ENCODE data around the gene TPGS1.

The TPGS1 gene

GRCh38 chr19:495402-496111 is 11.7 kb upstream of the TPGS1 start:
- FAIRE-seq (no peak), DNase-seq (ENCODE audit: insufficient read length, low spot score) (peak; percentile 63)
- no peak for TF ChIP-seq POLR2A (IDR thresholded peaks at IDR 0.05; ENCODE audit: low read depth, low read length)

- FAIRE-seq (no peak), DNase-seq (ENCODE audit: insufficient read length, low spot score) (no peak)
- TF ChIP-seq POLR2A (IDR thresholded peaks at IDR 0.05; ENCODE audit: low read depth, low read length) = no peak
Observed at GRCh38 chr19:496112-496665, 11.1 kb upstream of the TPGS1 start, which contains the start of gene MADCAM1. TSS of gene MADCAM1 (plus strand) at chr19:496486. CDS start at chr19:496500, 14 bp downstream.

- FAIRE-seq (no peak), DNase-seq (ENCODE audit: insufficient read length, low spot score) (no peak)
- no peak for TF ChIP-seq POLR2A (IDR thresholded peaks at IDR 0.05; ENCODE audit: low read depth, low read length)
Observed at GRCh38 chr19:496986-497385, 10.3 kb upstream of the TPGS1 start.

- no peak for DNase-seq (ENCODE audit: insufficient read length, low spot score)
- no peak for TF ChIP-seq POLR2A (IDR thresholded peaks at IDR 0.05; ENCODE audit: low read depth, low read length)
- FAIRE-seq = no peak
Observed at GRCh38 chr19:497491-497868, 9.8 kb upstream of the TPGS1 start.

- no peak for TF ChIP-seq POLR2A (IDR thresholded peaks at IDR 0.05; ENCODE audit: low read depth, low read length)
- no peak for FAIRE-seq
- DNase-seq (ENCODE audit: insufficient read length, low spot score) = no peak
Observed at GRCh38 chr19:497869-498510, 9.3 kb upstream of the TPGS1 start.

GRCh38 chr19:498511-498891 is 8.8 kb upstream of the TPGS1 start:
- no peak for TF ChIP-seq POLR2A (IDR thresholded peaks at IDR 0.05; ENCODE audit: low read depth, low read length)
- DNase-seq (ENCODE audit: insufficient read length, low spot score) (no peak), FAIRE-seq (no peak)

- FAIRE-seq = no peak
- DNase-seq (ENCODE audit: insufficient read length, low spot score) = no peak
- no peak for TF ChIP-seq POLR2A (IDR thresholded peaks at IDR 0.05; ENCODE audit: low read depth, low read length)
Observed at GRCh38 chr19:498977-499623, 8.2 kb upstream of the TPGS1 start.

- FAIRE-seq (no peak), DNase-seq (ENCODE audit: insufficient read length, low spot score) (no peak)
- TF ChIP-seq POLR2A (IDR thresholded peaks at IDR 0.05; ENCODE audit: low read depth, low read length) = no peak
Observed at GRCh38 chr19:501646-502045, 5.7 kb upstream of the TPGS1 start.

GRCh38 chr19:504616-505015 is 2.7 kb upstream of the TPGS1 start:
- no peak for TF ChIP-seq POLR2A (IDR thresholded peaks at IDR 0.05; ENCODE audit: low read depth, low read length)
- FAIRE-seq (no peak), DNase-seq (ENCODE audit: insufficient read length, low spot score) (no peak)

- TF ChIP-seq POLR2A (IDR thresholded peaks at IDR 0.05; ENCODE audit: low read depth, low read length) = no peak
- FAIRE-seq (peak; percentile 88), DNase-seq (ENCODE audit: insufficient read length, low spot score) (peak; percentile 99)
Observed at GRCh38 chr19:506404-507285, 652 bp upstream of the TPGS1 start.

- no peak for TF ChIP-seq POLR2A (IDR thresholded peaks at IDR 0.05; ENCODE audit: low read depth, low read length)
- DNase-seq (ENCODE audit: insufficient read length, low spot score) (no peak), FAIRE-seq (no peak)
Observed at GRCh38 chr19:508204-509150, 1.2 kb downstream of the TPGS1 start.

- FAIRE-seq = no peak
- TF ChIP-seq POLR2A (IDR thresholded peaks at IDR 0.05; ENCODE audit: low read depth, low read length) = no peak
- peak; percentile 90 for DNase-seq (ENCODE audit: insufficient read length, low spot score)
Observed at GRCh38 chr19:510606-511100, 3.4 kb downstream of the TPGS1 start.

Data from H54 (cell line).